Sigmoid colon (tissue), 7 donors: ENCODE results near the gene MARCKS. TPM values are rescaled to one million over a fixed set of nuclear protein-coding genes. Genes with fewer than 3 reads are reported as not detected.

ENCODE experiments used
- DNase-seq: peaks from one replicate; pipeline ENCODE4 v3.0.0-alpha.2; 2019
- H3K27ac ChIP-seq, 4 donors: fragments of 200-600 bp; sonication (generic); one replicate each; pipeline ENCODE4 v1.5.1; 2016 to 2019; ENCODE audit warnings: mild to moderate bottlenecking in 1 of 4
- H3K27me3 ChIP-seq, 3 donors: fragments of 200-600 bp; sonication (generic); one replicate each; pipeline ENCODE4 v1.5.1; 2019; ENCODE audit warnings: mild to moderate bottlenecking in 1 of 3
- H3K36me3 ChIP-seq, 4 donors: fragments of 200-600 bp; sonication (generic); one replicate each; pipeline ENCODE4 v1.5.1; 2016 to 2019
- H3K4me1 ChIP-seq, 4 donors: fragments of 200-600 bp; sonication (generic); one replicate each; pipeline ENCODE4 v1.5.1; 2017 to 2019
- H3K4me3 ChIP-seq, 4 donors: fragments of 200-600 bp; sonication (generic); one replicate each; pipeline ENCODE4 v1.5.1; 2017 to 2019; ENCODE audit warnings: mild to moderate bottlenecking in 2 of 4, moderate library complexity in 1 of 4
- H3K9me3 ChIP-seq, 4 donors: fragments of 200-600 bp in 3 of 4; sonication (generic) in 3 of 4; one replicate each; pipeline versions ENCODE4 v1.5.1 to v1.6.1; 2013 to 2019
- EP300 ChIP-seq, 4 donors: sonication (generic); formaldehyde crosslinking; IDR thresholded peaks; one replicate each; pipeline ENCODE4 v1.6.1; 2017; ENCODE audit warnings: antibody characterized with exemption in 4 of 4
- POLR2A ChIP-seq, 2 donors: fragments of 450-650 bp; IDR thresholded peaks; one replicate each; pipeline ENCODE4 v1.6.1; 2016; ENCODE audit warnings: antibody characterized with exemption in 2 of 2, mild to moderate bottlenecking in 2 of 2, moderate library complexity in 2 of 2
- POLR2AphosphoS5 ChIP-seq, 4 donors: sonication (generic); formaldehyde crosslinking; IDR thresholded peaks; one replicate each; pipeline ENCODE4 v1.6.1; 2017; ENCODE audit warnings: antibody characterized with exemption in 4 of 4
- WGBS, 2 donors: extraction: QIAGEN DNeasy Blood & Tissue Kit; methylation state at CpG; one replicate each; pipeline ENCODE4 v1.1.7; 2013; 5-methylcytosine and 5-hydroxymethylcytosine counted together
- intact Hi-C: fragments of 100-400 bp; cut with DNase I; formaldehyde crosslinking; loops from one replicate; pipeline ENCODE4 v1.15.1; 2023
- polyA plus RNA-seq, 3 donors: library from polyadenylated mRNA; stranded (reverse); fragments of 200-250 nt; gene quantifications; one replicate each; pipeline ENCODE4 v1.2.3, GENCODE V29; 2013
- total RNA-seq, 4 donors: library from RNA; depleted of rRNA; stranded (reverse); fragments of >200 nt; gene quantifications; one replicate each; pipeline ENCODE4 v1.1.0, GENCODE V29; 2016
- TF ChIP-seq, protein P1 (sequence below), 4 experiments: fragments of 450-650 bp in 3 of 4; fragments of 200-600 bp in 1 of 4; IDR thresholded peaks; one replicate each; pipeline ENCODE4 v1.5.1; 2016 to 2019; ENCODE audit warnings: antibody characterized with exemption in 4 of 4, mild to moderate bottlenecking in 3 of 4, moderate library complexity in 2 of 4
- donor health status: healthy with polysubstance abuse.
- donor health status: Bipolar disorder and iron deficiency.
- donor health status: healthy.

MARCKS gene, protein sequence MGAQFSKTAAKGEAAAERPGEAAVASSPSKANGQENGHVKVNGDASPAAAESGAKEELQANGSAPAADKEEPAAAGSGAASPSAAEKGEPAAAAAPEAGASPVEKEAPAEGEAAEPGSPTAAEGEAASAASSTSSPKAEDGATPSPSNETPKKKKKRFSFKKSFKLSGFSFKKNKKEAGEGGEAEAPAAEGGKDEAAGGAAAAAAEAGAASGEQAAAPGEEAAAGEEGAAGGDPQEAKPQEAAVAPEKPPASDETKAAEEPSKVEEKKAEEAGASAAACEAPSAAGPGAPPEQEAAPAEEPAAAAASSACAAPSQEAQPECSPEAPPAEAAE
- 10 to 100 TPM; 43.1 to 67.1 (median 54.0) TPM for total RNA-seq
- polyA plus RNA-seq = 10 to 100 TPM; 30.0 to 64.3 (median 42.5) TPM

- Histone ChIP-seq H3K27ac (peak within 1 kb of the TSS; percentile 89 to 99 (median 96)), H3K4me3 (peak within 1 kb of the TSS; percentile 50 to 79 (median 70)), H3K9me3 (no peaks in the 10 kb centered on the region), H3K4me1 (peaks cover 0 to 11% (median 4%) of the 10 kb centered on the region in 4 donors), H3K36me3 (no peaks in the 10 kb centered on the region), H3K27me3 (no peaks in the 10 kb centered on the region)
- WGBS, 2 donors = 0 to 1% methylated on average over 49 of the region's 49 CpGs
- intact Hi-C loops = loop anchor here (5.0 to 10.0 kb wide), 3 partner anchors 262 to 845 kb away; no protein-coding TSS in a partner anchor
- TF ChIP-seq EP300 (IDR thresholded peaks at IDR 0.05) = no peak
- TF ChIP-seq POLR2AphosphoS5 (IDR thresholded peaks at IDR 0.05) = peak; percentile 88 to 96 (median 94)
- peak; percentile 69 to 85 for TF ChIP-seq POLR2A (IDR thresholded peaks at IDR 0.05)
- TF ChIP-seq, protein P1, sequence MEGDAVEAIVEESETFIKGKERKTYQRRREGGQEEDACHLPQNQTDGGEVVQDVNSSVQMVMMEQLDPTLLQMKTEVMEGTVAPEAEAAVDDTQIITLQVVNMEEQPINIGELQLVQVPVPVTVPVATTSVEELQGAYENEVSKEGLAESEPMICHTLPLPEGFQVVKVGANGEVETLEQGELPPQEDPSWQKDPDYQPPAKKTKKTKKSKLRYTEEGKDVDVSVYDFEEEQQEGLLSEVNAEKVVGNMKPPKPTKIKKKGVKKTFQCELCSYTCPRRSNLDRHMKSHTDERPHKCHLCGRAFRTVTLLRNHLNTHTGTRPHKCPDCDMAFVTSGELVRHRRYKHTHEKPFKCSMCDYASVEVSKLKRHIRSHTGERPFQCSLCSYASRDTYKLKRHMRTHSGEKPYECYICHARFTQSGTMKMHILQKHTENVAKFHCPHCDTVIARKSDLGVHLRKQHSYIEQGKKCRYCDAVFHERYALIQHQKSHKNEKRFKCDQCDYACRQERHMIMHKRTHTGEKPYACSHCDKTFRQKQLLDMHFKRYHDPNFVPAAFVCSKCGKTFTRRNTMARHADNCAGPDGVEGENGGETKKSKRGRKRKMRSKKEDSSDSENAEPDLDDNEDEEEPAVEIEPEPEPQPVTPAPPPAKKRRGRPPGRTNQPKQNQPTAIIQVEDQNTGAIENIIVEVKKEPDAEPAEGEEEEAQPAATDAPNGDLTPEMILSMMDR (IDR thresholded peaks at IDR 0.05) = no peak
- peak; percentile 92 for DNase-seq
Measured at GRCh38 chr6:113856625-113857555, at the start of gene MARCKS. Gene MARCKS, plus strand, starts transcription at chr6:113857345. Its CDS starts 401 bp downstream, at chr6:113857746.

- no peaks in the 10 kb centered on the region for H3K9me3 ChIP-seq
- intact Hi-C loops = no loop called here
- TF ChIP-seq POLR2AphosphoS5 (IDR thresholded peaks at IDR 0.05) (no peak), EP300 (IDR thresholded peaks at IDR 0.05) (no peak), POLR2A (IDR thresholded peaks at IDR 0.05) (no peak)
- TF ChIP-seq, protein P1 (IDR thresholded peaks at IDR 0.05) = no peak
- no peak overlapping the region for H3K27ac ChIP-seq
- WGBS, 2 donors = 55 to 83% methylated on average over 5 of the region's 5 CpGs
- H3K36me3 ChIP-seq = no peaks in the 10 kb centered on the region
- H3K27me3 ChIP-seq = no peaks in the 10 kb centered on the region
- H3K4me1 ChIP-seq = no peaks in the 10 kb centered on the region
- DNase-seq = no peak
- no peak overlapping the region for H3K4me3 ChIP-seq
Measured at GRCh38 chr6:113809826-113810225, 47.3 kb upstream of the MARCKS start.

- H3K36me3 ChIP-seq = no peaks in the 10 kb centered on the region
- no peak overlapping the region for H3K4me3 ChIP-seq
- no peak for DNase-seq
- H3K27me3 ChIP-seq = no peaks in the 10 kb centered on the region
- WGBS, 2 donors = 87 to 90% methylated on average over 3 of the region's 3 CpGs
- intact Hi-C loops = no loop called here
- H3K4me1 ChIP-seq = peaks cover 0 to 5% (median 4%) of the 10 kb centered on the region in 4 donors
- no peaks in the 10 kb centered on the region for H3K9me3 ChIP-seq
- TF ChIP-seq POLR2A (IDR thresholded peaks at IDR 0.05) (no peak), EP300 (IDR thresholded peaks at IDR 0.05) (no peak), POLR2AphosphoS5 (IDR thresholded peaks at IDR 0.05) (no peak)
- TF ChIP-seq, protein P1 (IDR thresholded peaks at IDR 0.05) = no peak
- H3K27ac ChIP-seq = no peak overlapping the region
Measured at GRCh38 chr6:113813142-113813541, 44.0 kb upstream of the MARCKS start.

- Histone ChIP-seq H3K4me3 (no peak overlapping the region), H3K9me3 (no peaks in the 10 kb centered on the region), H3K4me1 (peaks cover 0 to 13% (median 10%) of the 10 kb centered on the region in 4 donors), H3K27ac (peak overlapping the region in 3 of 4 donors; percentile 47 to 62 (median 52)), H3K27me3 (no peaks in the 10 kb centered on the region), H3K36me3 (no peaks in the 10 kb centered on the region)
- WGBS, 2 donors = 58 to 88% methylated on average over 1 of the region's 1 CpG
- TF ChIP-seq POLR2A (IDR thresholded peaks at IDR 0.05) = no peak
- peak in 2 of 4 donors; percentile 22 to 43 for TF ChIP-seq POLR2AphosphoS5 (IDR thresholded peaks at IDR 0.05)
- intact Hi-C loops = no loop called here
- DNase-seq = no peak
Measured at GRCh38 chr6:113818578-113818977, 38.6 kb upstream of the MARCKS start.
